Mammary epithelial cell (primary cell): ENCODE measurements around the gene WDSUB1.

Source experiments
- EZH2 ChIP-seq: IDR thresholded peaks from 2 replicates; pipeline ENCODE4 v1.6.1; 2012; ENCODE audit warnings: low read length, inconsistent platforms, borderline replicate concordance
- TF ChIP-seq, protein P1 (sequence below), 2 donors: IDR thresholded peaks in 1 of 2; conservative IDR thresholded peaks in 1 of 2; 2 replicates each; pipeline ENCODE4 v1.5.1; 2011 to 2012; ENCODE audit warnings: inconsistent platforms in 2 of 2, low read length in 2 of 2, mild to moderate bottlenecking in 2 of 2, control low read depth in 1 of 2, low read depth in 1 of 2; ENCODE audit not compliant: insufficient read depth in 1 of 2; ENCODE audit errors: extremely low read depth in 1 of 2

DNA sequence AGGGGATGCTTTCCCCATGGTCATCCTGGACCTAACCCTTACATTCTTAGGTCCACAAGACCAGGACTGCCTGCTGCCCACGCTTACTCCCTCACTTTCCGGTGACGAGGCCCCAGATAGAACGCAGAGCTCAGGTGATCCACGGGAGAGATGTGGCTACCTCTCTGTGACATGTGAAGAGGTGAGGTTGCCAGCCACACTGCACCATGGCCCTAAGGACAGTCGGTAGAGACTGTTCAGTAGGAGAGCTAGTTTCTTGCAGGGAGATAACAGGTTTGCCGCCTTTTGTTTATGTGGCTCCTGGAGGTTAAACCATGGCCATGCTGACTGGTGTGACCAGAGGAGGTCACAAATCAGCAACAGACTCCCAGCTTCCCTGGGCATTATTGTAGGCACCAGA is 71.4 kb downstream of the WDSUB1 start:
- TF ChIP-seq, protein P1, sequence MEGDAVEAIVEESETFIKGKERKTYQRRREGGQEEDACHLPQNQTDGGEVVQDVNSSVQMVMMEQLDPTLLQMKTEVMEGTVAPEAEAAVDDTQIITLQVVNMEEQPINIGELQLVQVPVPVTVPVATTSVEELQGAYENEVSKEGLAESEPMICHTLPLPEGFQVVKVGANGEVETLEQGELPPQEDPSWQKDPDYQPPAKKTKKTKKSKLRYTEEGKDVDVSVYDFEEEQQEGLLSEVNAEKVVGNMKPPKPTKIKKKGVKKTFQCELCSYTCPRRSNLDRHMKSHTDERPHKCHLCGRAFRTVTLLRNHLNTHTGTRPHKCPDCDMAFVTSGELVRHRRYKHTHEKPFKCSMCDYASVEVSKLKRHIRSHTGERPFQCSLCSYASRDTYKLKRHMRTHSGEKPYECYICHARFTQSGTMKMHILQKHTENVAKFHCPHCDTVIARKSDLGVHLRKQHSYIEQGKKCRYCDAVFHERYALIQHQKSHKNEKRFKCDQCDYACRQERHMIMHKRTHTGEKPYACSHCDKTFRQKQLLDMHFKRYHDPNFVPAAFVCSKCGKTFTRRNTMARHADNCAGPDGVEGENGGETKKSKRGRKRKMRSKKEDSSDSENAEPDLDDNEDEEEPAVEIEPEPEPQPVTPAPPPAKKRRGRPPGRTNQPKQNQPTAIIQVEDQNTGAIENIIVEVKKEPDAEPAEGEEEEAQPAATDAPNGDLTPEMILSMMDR (conservative IDR thresholded peaks at IDR 0.05 in 1 of 2, IDR thresholded peaks at IDR 0.05 in 1 of 2; ENCODE audit: extremely low read depth in 1 of 2, insufficient read depth in 1 of 2, low read depth in 1 of 2, low read length in 2 of 2), result no peak
- no peak for TF ChIP-seq EZH2
